OCI-LY3 (cell line): ENCODE results near the gene SHFL.

Experiments used
- EZH2phosphoT487 ChIP-seq: fragments of 200-600 bp; shearing (Covaris generic); IDR thresholded peaks from 2 replicates; pipeline ENCODE4 v1.6.1; 2018; ENCODE audit warnings: antibody characterized with exemption, mixed run types, low read depth
- TF ChIP-seq, protein P1 (sequence below): fragments of 200-600, 300-600 bp; sonication (generic); IDR thresholded peaks from 2 replicates; pipeline ENCODE4 v1.5.1; 2014; ENCODE audit warnings: antibody characterized with exemption, low read length, low read depth

GRCh38 chr19:10095622-10095947 is 9.5 kb downstream of the SHFL start:
- TF ChIP-seq, protein P1, sequence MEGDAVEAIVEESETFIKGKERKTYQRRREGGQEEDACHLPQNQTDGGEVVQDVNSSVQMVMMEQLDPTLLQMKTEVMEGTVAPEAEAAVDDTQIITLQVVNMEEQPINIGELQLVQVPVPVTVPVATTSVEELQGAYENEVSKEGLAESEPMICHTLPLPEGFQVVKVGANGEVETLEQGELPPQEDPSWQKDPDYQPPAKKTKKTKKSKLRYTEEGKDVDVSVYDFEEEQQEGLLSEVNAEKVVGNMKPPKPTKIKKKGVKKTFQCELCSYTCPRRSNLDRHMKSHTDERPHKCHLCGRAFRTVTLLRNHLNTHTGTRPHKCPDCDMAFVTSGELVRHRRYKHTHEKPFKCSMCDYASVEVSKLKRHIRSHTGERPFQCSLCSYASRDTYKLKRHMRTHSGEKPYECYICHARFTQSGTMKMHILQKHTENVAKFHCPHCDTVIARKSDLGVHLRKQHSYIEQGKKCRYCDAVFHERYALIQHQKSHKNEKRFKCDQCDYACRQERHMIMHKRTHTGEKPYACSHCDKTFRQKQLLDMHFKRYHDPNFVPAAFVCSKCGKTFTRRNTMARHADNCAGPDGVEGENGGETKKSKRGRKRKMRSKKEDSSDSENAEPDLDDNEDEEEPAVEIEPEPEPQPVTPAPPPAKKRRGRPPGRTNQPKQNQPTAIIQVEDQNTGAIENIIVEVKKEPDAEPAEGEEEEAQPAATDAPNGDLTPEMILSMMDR, result no peak
- TF ChIP-seq EZH2phosphoT487, result no peak
